AG04449 (cell line): ENCODE results near the gene PPAN.

ENCODE experiments used
- CTCF ChIA-PET: fragments of 350-600 bp; formaldehyde crosslinking; extraction: SDS; loops from one replicate; lab custom pipeline; 2021; ENCODE audit warnings: antibody characterized with exemption; lab: Yijun Ruan, JAX
- POLR2A ChIA-PET: fragments of 400-600, 350-600 bp; formaldehyde crosslinking; extraction: SDS; loops from one replicate; lab custom pipeline; 2020; ENCODE audit warnings: antibody characterized with exemption, inconsistent platforms; lab: Yijun Ruan, JAX
- DNase-seq: peaks from one replicate; pipeline ENCODE4 v3.0.0-alpha.2; 2010; ENCODE audit warnings: low read depth, low spot score
- H3K4me3 ChIP-seq: 2 replicates; pipeline ENCODE4 v1.5.1; 2011; ENCODE audit warnings: low read depth, mild to moderate bottlenecking, control low read depth, low read length
- CTCF ChIP-seq: IDR thresholded peaks from one replicate; pipeline ENCODE4 v1.5.1; 2011; ENCODE audit warnings: mild to moderate bottlenecking, moderate library complexity, low read length, control low read depth, inconsistent platforms; ENCODE audit not compliant: insufficient read depth; ENCODE audit errors: missing control alignments

The PPAN gene

GRCh38 chr19:10132905-10133304, 26.7 kb downstream of the PPAN start:
- CTCF ChIA-PET: interaction anchor here (0.8 to 5.5 kb wide), 7 partner anchors 10 to 203 kb away, joined by 3 to 35 read pairs (median 4); no protein-coding TSS in a partner anchor
- POLR2A ChIA-PET: no interaction called here
- H3K4me3 ChIP-seq: no peak overlapping the region
- no peak for TF ChIP-seq CTCF
- no peak for DNase-seq

- no peak for TF ChIP-seq CTCF
- DNase-seq: no peak
- CTCF ChIA-PET: interaction anchor here (0.8 to 5.5 kb wide), 6 partner anchors 9 to 117 kb away, joined by 3 to 35 read pairs (median 4); no protein-coding TSS in a partner anchor
- H3K4me3 ChIP-seq: no peak overlapping the region
- POLR2A ChIA-PET: no interaction called here
Measured at GRCh38 chr19:10133596-10133995, 27.4 kb downstream of the PPAN start.

GRCh38 chr19:10134040-10134439, 27.9 kb downstream of the PPAN start:
- CTCF ChIA-PET: interaction anchor here (1.6 kb wide), 1 partner anchor 9 kb away, joined by 4 read pairs; no protein-coding TSS in a partner anchor

GRCh38 chr19:10135551-10136334, 29.6 kb downstream of the PPAN start:
- POLR2A ChIA-PET: no interaction called here
- DNase-seq: no peak
- TF ChIP-seq CTCF: no peak
- no peak overlapping the region for H3K4me3 ChIP-seq
- CTCF ChIA-PET: interaction anchor here (1.6 kb wide), 1 partner anchor 7 kb away, joined by 4 read pairs; no protein-coding TSS in a partner anchor

More at GRCh38 chr19:10134040-10134439, 27.9 kb downstream of the PPAN start:
- no peak for DNase-seq
- TF ChIP-seq CTCF: no peak
- POLR2A ChIA-PET: no interaction called here
- H3K4me3 ChIP-seq: no peak overlapping the region

GRCh38 chr19:10136936-10137335, 30.8 kb downstream of the PPAN start:
- TF ChIP-seq CTCF: no peak
- H3K4me3 ChIP-seq: no peak overlapping the region
- no peak for DNase-seq
- CTCF ChIA-PET: no interaction called here
- POLR2A ChIA-PET: no interaction called here
